Pancreas (tissue), 10 donors: ENCODE results near the gene CNOT2. TPM values are rescaled to one million over a fixed set of nuclear protein-coding genes. Genes with fewer than 3 reads are reported as not detected.

ENCODE experiments used
- ATAC-seq, 4 donors: fragments of 200-7000 bp; cut with Tn5 transposase; one replicate each; pipeline versions ENCODE4 v1.8.0 to v1.9.1; 2020; ENCODE audit warnings: mild to moderate bottlenecking in 4 of 4, moderate library complexity in 4 of 4
- DNase-seq, 6 donors: peaks; one replicate each; pipeline ENCODE4 v3.0.0-alpha.2; 2020
- FAIRE-seq: peaks from 2 replicates; lab custom pipeline; 2012; peaks lifted over from hg19 to GRCh38; lab: Jason Lieb, UNC
- H3K27ac ChIP-seq, 4 donors: fragments of 200-600 bp; sonication (generic); 1 replicate in 3 of 4; 2 replicates in 1 of 4; pipeline versions ENCODE4 v1.5.0 to v1.8.0; 2020
- H3K27me3 ChIP-seq, 4 donors: fragments of 200-600 bp; one replicate each; pipeline ENCODE4 v1.8.0; 2021
- H3K36me3 ChIP-seq, 3 donors: fragments of 200-600 bp; sonication (generic) in 1 of 3; one replicate each; pipeline versions ENCODE4 v1.5.0 to v1.8.0; 2020 to 2021
- H3K4me1 ChIP-seq, 3 donors: fragments of 200-600 bp; one replicate each; pipeline ENCODE4 v1.8.0; 2021
- H3K4me3 ChIP-seq, 4 donors: fragments of 200-600 bp; sonication (generic) in 2 of 4; one replicate each; pipeline versions ENCODE4 v1.5.0 to v1.8.0; 2020 to 2021
- H3K9me3 ChIP-seq, 4 donors: fragments of 200-600 bp; one replicate each; pipeline ENCODE4 v1.8.0; 2021
- CTCF ChIP-seq, 4 donors: fragments of 200-600 bp; sonication (generic) in 3 of 4; IDR thresholded peaks; one replicate each; pipeline versions ENCODE4 v1.5.0 to v1.8.0; 2021; ENCODE audit warnings: antibody characterized with exemption in 4 of 4
- WGBS, 2 donors: extraction: QIAGEN DNeasy Blood & Tissue Kit; methylation state at CpG; one replicate each; pipeline ENCODE4 v1.1.7; 2013; 5-methylcytosine and 5-hydroxymethylcytosine counted together
- intact Hi-C, 3 donors: fragments of 100-400 bp; cut with DNase I; formaldehyde crosslinking; loops; one replicate each; pipeline versions ENCODE4 v1.11.1 to v1.14.2; 2022
- polyA plus RNA-seq, 2 donors: library from polyadenylated mRNA; stranded (reverse); fragments of 200-250 nt; gene quantifications; one replicate each; pipeline ENCODE4 v1.2.3, GENCODE V29; 2013
- total RNA-seq, 6 donors: library from RNA; stranded (reverse); fragmentation: NEBNext Ultra II Directional in 4 of 6; extraction: Animal tissue kit (Norgen Biotek cat#: 25700) in 4 of 6; gene quantifications; one replicate each; pipeline versions ENCODE4 v1.2.1 to v1.2.4, GENCODE V29; 2021 to 2023
- donor health status: healthy with polysubstance abuse.
- donor health status: DM: no; HTN: no; CAD: no; lungs with moderate emphysema.
- donor health status: DM: no; HTN: no; CAD: no.
- donor health status: control.
- donor health status: control.
- donor health status: Bipolar disorder and iron deficiency.
- donor health status: DM: yes; HTN: yes; CAD: no.
- donor health status: DM: no; HTN: no; CAD: no.
- donor health status: DM: no; HTN: no; CAD: no.
- donor health status: DM: yes; HTN: yes; CAD: no.

The CNOT2 gene
- total and polyA plus RNA-seq, 8 donors, result 15.0 to 44.0 (median 25.2) TPM

GRCh38 chr12:70236990-70237389 is 6.2 kb upstream of the CNOT2 start:
- H3K4me1 ChIP-seq, result peaks cover 0 to 4% (median 4%) of the 10 kb centered on the region in 3 donors
- intact Hi-C loops, result no loop called here
- 53% methylated on average over 1 of the region's 1 CpG for WGBS, 2 donors
- no peaks in the 10 kb centered on the region for H3K36me3 ChIP-seq
- no peaks in the 10 kb centered on the region for H3K27me3 ChIP-seq
- DNase-seq (no peak), ATAC-seq (no peak), FAIRE-seq (no peak)
- no peak for TF ChIP-seq CTCF (IDR thresholded peaks at IDR 0.05)
- no peaks in the 10 kb centered on the region for H3K9me3 ChIP-seq
- no peak overlapping the region for H3K27ac ChIP-seq
- no peak overlapping the region for H3K4me3 ChIP-seq

GRCh38 chr12:70240673-70241072 is 2.6 kb upstream of the CNOT2 start:
- intact Hi-C loops, result no loop called here
- H3K36me3 ChIP-seq, result no peaks in the 10 kb centered on the region
- 91 to 94% methylated on average over 1 of the region's 1 CpG for WGBS, 2 donors
- peaks cover 17 to 20% (median 19%) of the 10 kb centered on the region in 3 donors for H3K4me1 ChIP-seq
- no peak overlapping the region for H3K27ac ChIP-seq
- ATAC-seq, result no peak
- TF ChIP-seq CTCF (IDR thresholded peaks at IDR 0.05), result no peak
- H3K9me3 ChIP-seq, result no peaks in the 10 kb centered on the region
- H3K4me3 ChIP-seq, result no peak overlapping the region
- DNase-seq, result no peak
- no peak for FAIRE-seq
- H3K27me3 ChIP-seq, result no peaks in the 10 kb centered on the region

GRCh38 chr12:70241845-70242244 is 1.4 kb upstream of the CNOT2 start:
- no peak for FAIRE-seq
- Histone ChIP-seq H3K27me3 (no peaks in the 10 kb centered on the region), H3K27ac (peak overlapping the region in 1 of 4 donors; percentile 96), H3K4me1 (peaks cover 25 to 28% (median 27%) of the 10 kb centered on the region in 3 donors), H3K9me3 (no peaks in the 10 kb centered on the region), H3K36me3 (no peaks in the 10 kb centered on the region), H3K4me3 (peak overlapping the region in 2 of 4 donors; percentile 87 to 90)
- intact Hi-C loops, result no loop called here
- no peak for TF ChIP-seq CTCF (IDR thresholded peaks at IDR 0.05)
- ATAC-seq, result no peak
- 46 to 52% methylated on average over 2 of the region's 2 CpGs for WGBS, 2 donors
- no peak for DNase-seq

GRCh38 chr12:70243510-70244371 is 508 bp downstream of the CNOT2 start:
- Histone ChIP-seq H3K9me3 (no peaks in the 10 kb centered on the region), H3K36me3 (no peaks in the 10 kb centered on the region), H3K27me3 (no peaks in the 10 kb centered on the region), H3K27ac (peak overlapping the region; percentile 93 to 98 (median 94)), H3K4me1 (peaks cover 27 to 36% (median 30%) of the 10 kb centered on the region in 3 donors), H3K4me3 (peak overlapping the region; percentile 87 to 93 (median 90))
- ATAC-seq (peak; percentile 73 to 84 (median 82)), FAIRE-seq (no peak), DNase-seq (peak; percentile 61 to 82 (median 70))
- intact Hi-C loops, result no loop called here
- TF ChIP-seq CTCF (IDR thresholded peaks at IDR 0.05), result no peak
- 0% methylated on average over 58 to 70 of the region's 70 CpGs for WGBS, 2 donors

- Histone ChIP-seq H3K27ac (peak overlapping the region in 2 of 4 donors; percentile 96 to 98), H3K4me1 (peaks cover 27 to 43% (median 33%) of the 10 kb centered on the region in 3 donors), H3K36me3 (no peaks in the 10 kb centered on the region), H3K9me3 (no peaks in the 10 kb centered on the region), H3K4me3 (peak overlapping the region; percentile 87 to 93 (median 90)), H3K27me3 (no peaks in the 10 kb centered on the region)
- intact Hi-C loops, result no loop called here
- no peak for DNase-seq
- TF ChIP-seq CTCF (IDR thresholded peaks at IDR 0.05), result no peak
- no peak for FAIRE-seq
- ATAC-seq, result no peak
- WGBS, 2 donors, result 19 to 21% methylated on average over 7 of the region's 7 CpGs
Measured at GRCh38 chr12:70244409-70244808, 1.2 kb downstream of the CNOT2 start.
